Measurements from ENCODE around the gene SLC16A11. TPM values are rescaled to one million over a fixed set of nuclear protein-coding genes. Genes with fewer than 3 reads are reported as not detected.
A peak's percentile ranks its signal among the peaks of the same experiment; 100 is the strongest.

Gene SLC16A11
- total and polyA plus RNA-seq, 9 of the 15 experiments (the other 6 are each of a cell fraction or from before 2014, with no cell fraction given), result not detected

DNA sequence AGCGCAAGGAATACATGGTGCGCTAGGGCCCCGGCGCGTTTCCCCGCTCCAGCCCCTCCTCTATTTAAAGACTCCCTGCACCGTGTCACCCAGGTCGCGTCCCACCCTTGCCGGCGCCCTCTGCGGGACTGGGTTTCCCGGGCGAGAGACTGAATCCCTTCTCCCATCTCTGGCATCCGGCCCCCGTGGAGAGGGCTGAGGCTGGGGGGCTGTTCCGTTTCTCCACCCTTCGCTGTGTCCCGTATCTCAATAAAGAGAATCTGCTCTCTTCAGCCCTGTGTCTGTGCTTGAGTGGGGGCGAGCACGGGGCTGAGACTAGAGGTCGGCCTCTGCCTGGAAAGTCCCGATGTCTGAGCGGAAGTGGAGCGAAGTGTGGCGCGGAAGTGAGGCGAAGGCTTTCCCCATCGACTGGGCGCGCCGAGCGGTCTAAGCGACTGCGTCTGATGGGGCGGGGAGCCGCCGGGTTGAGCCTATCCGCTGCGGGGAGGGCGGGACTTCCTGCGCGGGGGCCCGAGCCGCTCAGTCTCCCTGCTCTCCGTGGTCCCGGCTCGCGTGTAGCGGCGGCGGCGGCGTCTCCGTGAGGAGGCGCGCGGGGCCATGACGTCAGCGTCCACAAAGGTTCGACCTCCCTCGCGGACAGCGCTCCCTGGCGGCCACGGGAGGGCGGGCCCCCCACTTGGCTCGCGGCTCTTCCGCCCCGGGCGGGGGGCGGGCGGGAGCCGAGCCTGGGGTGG lies 29.5 kb downstream of the SLC16A11 start (continued):
- TF ChIP-seq ZMIZ1 (IDR thresholded peaks at IDR 0.05; ENCODE audit: low read depth in 2 of 2, low read length in 2 of 2) (no peak), PHF20 (IDR thresholded peaks at IDR 0.05; ENCODE audit: partially characterized antibody) (no peak), BCL6 (CRISPR knock-in tag; IDR thresholded peaks at IDR 0.05) (no peak), ZNF3 (CRISPR knock-in tag; IDR thresholded peaks at IDR 0.05) (no peak), MIER1 (IDR thresholded peaks at IDR 0.05; ENCODE audit: low read depth) (no peak), SMARCA5 (IDR thresholded peaks at IDR 0.05) (no peak), HDAC2 (IDR thresholded peaks at IDR 0.05) (peak; percentile 57; the same call in 1 of the 2 replicates), ZNF354B (CRISPR knock-in tag; IDR thresholded peaks at IDR 0.05) (no peak)
- TF ChIP-seq, protein P1, sequence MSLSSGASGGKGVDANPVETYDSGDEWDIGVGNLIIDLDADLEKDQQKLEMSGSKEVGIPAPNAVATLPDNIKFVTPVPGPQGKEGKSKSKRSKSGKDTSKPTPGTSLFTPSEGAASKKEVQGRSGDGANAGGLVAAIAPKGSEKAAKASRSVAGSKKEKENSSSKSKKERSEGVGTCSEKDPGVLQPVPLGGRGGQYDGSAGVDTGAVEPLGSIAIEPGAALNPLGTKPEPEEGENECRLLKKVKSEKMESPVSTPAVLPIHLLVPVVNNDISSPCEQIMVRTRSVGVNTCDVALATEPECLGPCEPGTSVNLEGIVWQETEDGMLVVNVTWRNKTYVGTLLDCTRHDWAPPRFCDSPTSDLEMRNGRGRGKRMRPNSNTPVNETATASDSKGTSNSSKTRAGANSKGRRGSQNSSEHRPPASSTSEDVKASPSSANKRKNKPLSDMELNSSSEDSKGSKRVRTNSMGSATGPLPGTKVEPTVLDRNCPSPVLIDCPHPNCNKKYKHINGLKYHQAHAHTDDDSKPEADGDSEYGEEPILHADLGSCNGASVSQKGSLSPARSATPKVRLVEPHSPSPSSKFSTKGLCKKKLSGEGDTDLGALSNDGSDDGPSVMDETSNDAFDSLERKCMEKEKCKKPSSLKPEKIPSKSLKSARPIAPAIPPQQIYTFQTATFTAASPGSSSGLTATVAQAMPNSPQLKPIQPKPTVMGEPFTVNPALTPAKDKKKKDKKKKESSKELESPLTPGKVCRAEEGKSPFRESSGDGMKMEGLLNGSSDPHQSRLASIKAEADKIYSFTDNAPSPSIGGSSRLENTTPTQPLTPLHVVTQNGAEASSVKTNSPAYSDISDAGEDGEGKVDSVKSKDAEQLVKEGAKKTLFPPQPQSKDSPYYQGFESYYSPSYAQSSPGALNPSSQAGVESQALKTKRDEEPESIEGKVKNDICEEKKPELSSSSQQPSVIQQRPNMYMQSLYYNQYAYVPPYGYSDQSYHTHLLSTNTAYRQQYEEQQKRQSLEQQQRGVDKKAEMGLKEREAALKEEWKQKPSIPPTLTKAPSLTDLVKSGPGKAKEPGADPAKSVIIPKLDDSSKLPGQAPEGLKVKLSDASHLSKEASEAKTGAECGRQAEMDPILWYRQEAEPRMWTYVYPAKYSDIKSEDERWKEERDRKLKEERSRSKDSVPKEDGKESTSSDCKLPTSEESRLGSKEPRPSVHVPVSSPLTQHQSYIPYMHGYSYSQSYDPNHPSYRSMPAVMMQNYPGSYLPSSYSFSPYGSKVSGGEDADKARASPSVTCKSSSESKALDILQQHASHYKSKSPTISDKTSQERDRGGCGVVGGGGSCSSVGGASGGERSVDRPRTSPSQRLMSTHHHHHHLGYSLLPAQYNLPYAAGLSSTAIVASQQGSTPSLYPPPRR (CRISPR knock-in tag; IDR thresholded peaks at IDR 0.05; ENCODE audit: borderline replicate concordance), result no peak
- TF ChIP-seq, protein P2, sequence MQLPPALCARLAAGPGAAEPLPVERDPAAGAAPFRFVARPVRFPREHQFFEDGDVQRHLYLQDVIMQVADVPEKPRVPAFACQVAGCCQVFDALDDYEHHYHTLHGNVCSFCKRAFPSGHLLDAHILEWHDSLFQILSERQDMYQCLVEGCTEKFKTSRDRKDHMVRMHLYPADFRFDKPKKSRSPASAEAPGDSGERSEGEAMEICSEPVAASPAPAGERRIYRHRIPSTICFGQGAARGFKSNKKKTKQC (CRISPR knock-in tag; IDR thresholded peaks at IDR 0.05), result no peak; the same call in 1 of the 2 replicates
